Measurements from ENCODE around the gene ZDHHC21.
A peak's percentile ranks its signal among the peaks of the same experiment; 100 is the strongest.

ZDHHC21 gene

DNA sequence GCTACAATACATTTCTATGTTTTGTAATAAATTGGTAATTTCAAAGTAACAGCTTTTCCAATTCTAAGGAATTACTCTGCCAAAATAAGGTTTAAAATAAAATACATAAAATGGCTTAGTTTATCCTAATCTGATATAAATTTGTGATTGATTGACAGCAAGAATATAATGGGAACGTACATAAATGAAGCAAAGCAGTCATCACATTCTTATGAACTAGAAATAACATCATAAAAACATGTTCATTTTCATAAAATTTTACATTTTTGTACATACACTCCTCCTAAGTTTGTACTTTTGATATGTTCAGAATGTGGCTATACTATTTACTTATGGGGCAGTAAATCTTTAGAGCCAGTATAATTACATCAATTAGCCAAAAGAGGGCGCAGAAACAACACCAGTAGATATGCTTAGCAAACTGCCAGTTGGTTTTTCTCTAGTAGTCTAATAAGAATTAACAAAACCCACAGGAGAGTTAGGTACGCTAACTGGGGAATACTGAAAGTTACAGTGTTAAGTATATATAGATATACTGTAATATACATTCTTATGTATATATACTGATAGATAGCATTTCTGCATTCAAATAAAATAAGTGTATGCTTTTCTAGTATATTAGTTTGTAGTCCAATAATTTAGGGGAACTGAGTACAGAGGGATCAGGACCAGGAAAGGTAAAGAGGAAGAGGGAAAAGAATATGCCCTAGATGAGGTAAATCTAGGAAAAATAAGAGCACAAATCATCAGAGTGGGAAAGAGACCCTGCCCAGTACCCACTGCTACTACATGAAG, 76.8 kb downstream of the ZDHHC21 start:
- TF ChIP-seq, protein P1, sequence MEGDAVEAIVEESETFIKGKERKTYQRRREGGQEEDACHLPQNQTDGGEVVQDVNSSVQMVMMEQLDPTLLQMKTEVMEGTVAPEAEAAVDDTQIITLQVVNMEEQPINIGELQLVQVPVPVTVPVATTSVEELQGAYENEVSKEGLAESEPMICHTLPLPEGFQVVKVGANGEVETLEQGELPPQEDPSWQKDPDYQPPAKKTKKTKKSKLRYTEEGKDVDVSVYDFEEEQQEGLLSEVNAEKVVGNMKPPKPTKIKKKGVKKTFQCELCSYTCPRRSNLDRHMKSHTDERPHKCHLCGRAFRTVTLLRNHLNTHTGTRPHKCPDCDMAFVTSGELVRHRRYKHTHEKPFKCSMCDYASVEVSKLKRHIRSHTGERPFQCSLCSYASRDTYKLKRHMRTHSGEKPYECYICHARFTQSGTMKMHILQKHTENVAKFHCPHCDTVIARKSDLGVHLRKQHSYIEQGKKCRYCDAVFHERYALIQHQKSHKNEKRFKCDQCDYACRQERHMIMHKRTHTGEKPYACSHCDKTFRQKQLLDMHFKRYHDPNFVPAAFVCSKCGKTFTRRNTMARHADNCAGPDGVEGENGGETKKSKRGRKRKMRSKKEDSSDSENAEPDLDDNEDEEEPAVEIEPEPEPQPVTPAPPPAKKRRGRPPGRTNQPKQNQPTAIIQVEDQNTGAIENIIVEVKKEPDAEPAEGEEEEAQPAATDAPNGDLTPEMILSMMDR (IDR thresholded peaks at IDR 0.05; ENCODE audit: borderline replicate concordance, insufficient read depth, low read depth, low read length), result peak; percentile 35; the same call in 1 of the 2 replicates
- H3K4me3 ChIP-seq (ENCODE audit: low read depth, low read length), result no peak overlapping the region

DNA sequence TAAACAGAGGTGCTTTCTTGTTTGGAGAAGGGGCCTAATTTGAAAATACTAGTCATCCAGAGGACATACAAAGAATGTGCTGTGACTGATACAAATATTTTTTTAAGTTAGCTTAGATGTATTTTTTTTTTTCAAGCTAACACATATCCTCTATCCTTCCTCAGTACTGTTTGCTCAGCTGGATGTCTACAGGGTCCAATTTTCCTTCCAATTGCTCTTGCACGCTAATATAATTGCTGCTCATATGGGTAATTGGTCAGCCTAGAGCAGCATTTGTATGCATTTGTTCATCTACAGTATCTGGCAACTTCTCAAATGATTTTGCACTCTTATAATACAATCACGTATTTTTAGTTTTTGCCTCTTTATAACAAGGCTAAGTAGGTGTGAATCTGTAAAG, 84.7 kb downstream of the ZDHHC21 start:
- no peak overlapping the region for H3K4me3 ChIP-seq (ENCODE audit: low read depth, low read length)

DNA sequence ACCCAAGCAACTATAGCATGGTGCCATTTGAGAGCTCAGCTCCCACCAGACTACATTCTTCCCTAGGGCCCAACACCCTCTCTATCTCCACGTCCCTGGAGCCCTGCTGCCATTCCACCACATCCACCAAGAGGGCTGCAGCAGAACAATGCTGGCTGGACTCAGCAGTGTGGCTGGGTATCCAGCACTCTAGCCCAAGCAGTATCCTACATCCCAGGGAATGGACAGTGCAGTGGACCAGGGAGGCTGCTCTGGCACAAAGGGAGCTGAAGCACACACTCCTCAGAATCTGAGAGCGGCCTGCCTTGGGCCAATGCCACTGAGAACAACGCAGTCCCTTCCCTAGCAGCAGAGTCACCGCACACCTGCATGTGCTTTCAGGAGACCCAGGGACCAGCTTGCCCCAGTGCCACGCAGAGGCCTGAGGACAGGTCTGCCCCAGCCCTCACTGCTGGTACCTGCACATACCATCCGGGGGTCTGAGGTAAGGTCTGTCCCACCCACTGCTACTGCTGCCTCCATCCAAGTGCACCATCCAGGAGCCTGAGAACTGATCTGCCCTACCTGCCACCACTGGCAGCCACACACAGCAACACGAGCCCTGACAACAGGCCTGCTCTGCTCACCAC, 95.9 kb downstream of the ZDHHC21 start:
- TF ChIP-seq, protein P1 (IDR thresholded peaks at IDR 0.05; ENCODE audit: borderline replicate concordance, insufficient read depth, low read depth, low read length), result no peak
- H3K4me3 ChIP-seq (ENCODE audit: low read depth, low read length), result no peak overlapping the region

More for the DNA sequence above, 84.7 kb downstream of the ZDHHC21 start:
- TF ChIP-seq, protein P1 (IDR thresholded peaks at IDR 0.05; ENCODE audit: borderline replicate concordance, insufficient read depth, low read depth, low read length), result no peak

DNA sequence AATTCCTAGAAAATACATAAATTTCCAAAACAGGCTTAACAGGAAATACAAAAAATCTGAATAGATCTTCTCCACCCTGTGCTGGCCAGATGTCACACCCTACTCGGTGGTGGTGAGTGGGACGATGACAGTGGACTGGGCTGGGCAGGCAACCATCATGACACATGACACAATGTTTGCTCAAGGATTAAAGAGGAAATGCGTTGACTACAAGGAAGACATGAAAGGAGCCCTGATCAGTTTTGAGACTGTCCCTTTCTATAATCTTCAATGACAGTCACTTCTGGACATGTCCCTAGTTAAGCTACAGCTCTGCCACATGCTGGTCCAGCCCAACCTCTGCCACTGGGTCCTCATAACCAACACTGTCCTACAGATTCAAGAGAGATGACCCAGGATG, 99.8 kb downstream of the ZDHHC21 start:
- TF ChIP-seq, protein P1 (IDR thresholded peaks at IDR 0.05; ENCODE audit: borderline replicate concordance, insufficient read depth, low read depth, low read length), result no peak
- no peak overlapping the region for H3K4me3 ChIP-seq (ENCODE audit: low read depth, low read length)

- no peak overlapping the region for H3K4me3 ChIP-seq (ENCODE audit: low read depth, low read length)
- TF ChIP-seq, protein P1 (IDR thresholded peaks at IDR 0.05; ENCODE audit: borderline replicate concordance, insufficient read depth, low read depth, low read length), result no peak
These were observed 101.8 kb downstream of the ZDHHC21 start for GRCh38 chr9:14591411-14591810.

DNA sequence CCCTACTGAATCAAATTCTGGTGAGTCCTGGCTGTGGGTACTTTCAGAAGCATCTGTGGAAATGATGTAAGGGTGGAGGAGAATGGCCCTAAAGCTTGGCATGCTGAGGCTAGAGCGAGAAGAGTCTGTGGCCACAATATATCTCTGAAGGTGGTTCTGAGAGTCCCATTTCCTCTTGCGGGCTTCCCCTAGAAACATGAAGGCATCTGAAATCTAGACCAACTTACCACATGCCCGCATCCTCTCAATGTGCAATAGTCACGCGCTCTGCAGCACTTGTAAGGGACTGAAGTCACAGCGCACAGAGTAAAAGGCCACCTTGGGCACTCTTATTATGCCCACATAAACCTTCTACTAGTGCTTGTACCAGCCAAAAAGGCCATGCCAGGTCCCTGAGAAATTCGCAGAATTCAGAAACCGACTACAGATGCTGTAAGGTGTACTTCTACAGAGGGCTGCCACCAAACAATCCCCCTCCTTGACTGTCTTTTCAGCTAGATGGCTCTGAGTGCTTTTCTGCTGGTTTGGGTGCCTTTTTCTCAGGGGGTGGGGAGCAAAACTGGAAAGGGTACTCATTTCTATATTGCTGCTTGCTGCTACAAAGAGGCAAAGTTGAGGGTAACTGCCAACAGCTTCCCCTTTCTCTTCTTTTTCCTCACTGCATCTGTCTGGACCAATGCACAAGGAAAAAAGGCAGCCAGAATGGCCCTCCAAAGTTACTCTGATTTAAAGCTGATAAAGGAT, 107.3 kb downstream of the ZDHHC21 start:
- no peak overlapping the region for H3K4me3 ChIP-seq (ENCODE audit: low read depth, low read length)
- TF ChIP-seq, protein P1 (IDR thresholded peaks at IDR 0.05; ENCODE audit: borderline replicate concordance, insufficient read depth, low read depth, low read length), result no peak

Data from GM12875 (cell line).